ENCODE data around the gene LAGE3. TPM values are rescaled to one million over a fixed set of nuclear protein-coding genes. Genes with fewer than 3 reads are reported as not detected.

LAGE3 gene
- total and polyA plus RNA-seq, 10 of the 15 experiments (the other 5 are each of a cell fraction or from before 2014, with no cell fraction given) = 5.3 to 63.7 (median 19.7) TPM

GRCh38 chrX:154526901-154527675 is 48.0 kb upstream of the LAGE3 start (continued):
- TF ChIP-seq, protein P1, sequence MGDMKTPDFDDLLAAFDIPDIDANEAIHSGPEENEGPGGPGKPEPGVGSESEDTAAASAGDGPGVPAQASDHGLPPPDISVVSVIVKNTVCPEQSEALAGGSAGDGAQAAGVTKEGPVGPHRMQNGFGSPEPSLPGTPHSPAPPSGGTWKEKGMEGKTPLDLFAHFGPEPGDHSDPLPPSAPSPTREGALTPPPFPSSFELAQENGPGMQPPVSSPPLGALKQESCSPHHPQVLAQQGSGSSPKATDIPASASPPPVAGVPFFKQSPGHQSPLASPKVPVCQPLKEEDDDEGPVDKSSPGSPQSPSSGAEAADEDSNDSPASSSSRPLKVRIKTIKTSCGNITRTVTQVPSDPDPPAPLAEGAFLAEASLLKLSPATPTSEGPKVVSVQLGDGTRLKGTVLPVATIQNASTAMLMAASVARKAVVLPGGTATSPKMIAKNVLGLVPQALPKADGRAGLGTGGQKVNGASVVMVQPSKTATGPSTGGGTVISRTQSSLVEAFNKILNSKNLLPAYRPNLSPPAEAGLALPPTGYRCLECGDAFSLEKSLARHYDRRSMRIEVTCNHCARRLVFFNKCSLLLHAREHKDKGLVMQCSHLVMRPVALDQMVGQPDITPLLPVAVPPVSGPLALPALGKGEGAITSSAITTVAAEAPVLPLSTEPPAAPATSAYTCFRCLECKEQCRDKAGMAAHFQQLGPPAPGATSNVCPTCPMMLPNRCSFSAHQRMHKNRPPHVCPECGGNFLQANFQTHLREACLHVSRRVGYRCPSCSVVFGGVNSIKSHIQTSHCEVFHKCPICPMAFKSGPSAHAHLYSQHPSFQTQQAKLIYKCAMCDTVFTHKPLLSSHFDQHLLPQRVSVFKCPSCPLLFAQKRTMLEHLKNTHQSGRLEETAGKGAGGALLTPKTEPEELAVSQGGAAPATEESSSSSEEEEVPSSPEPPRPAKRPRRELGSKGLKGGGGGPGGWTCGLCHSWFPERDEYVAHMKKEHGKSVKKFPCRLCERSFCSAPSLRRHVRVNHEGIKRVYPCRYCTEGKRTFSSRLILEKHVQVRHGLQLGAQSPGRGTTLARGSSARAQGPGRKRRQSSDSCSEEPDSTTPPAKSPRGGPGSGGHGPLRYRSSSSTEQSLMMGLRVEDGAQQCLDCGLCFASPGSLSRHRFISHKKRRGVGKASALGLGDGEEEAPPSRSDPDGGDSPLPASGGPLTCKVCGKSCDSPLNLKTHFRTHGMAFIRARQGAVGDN (IDR thresholded peaks at IDR 0.05) = peak; percentile 76; the same call in 1 of the 2 replicates
- no peak for TF ChIP-seq E2F4 (IDR thresholded peaks at IDR 0.05; ENCODE audit: low read depth, low read length)
- TF ChIP-seq NR2F1 (conservative IDR thresholded peaks at IDR 0.05) = no peak
- TF ChIP-seq ATF7 (IDR thresholded peaks at IDR 0.05; ENCODE audit: low read depth) = 0 out of 2 replicates have a peak, but pooled peaks have one; percentile 14
- no peak for TF ChIP-seq NFXL1 (IDR thresholded peaks at IDR 0.05; ENCODE audit: borderline replicate concordance)
- peak; percentile 52 to 57 (median 55) for TF ChIP-seq CTCF (IDR thresholded peaks at IDR 0.05 in 2 of 3, conservative IDR thresholded peaks at IDR 0.05 in 1 of 3; ENCODE audit: control insufficient read depth in 2 of 3, extremely low read depth in 1 of 3, insufficient read depth in 1 of 3, low read depth in 3 of 3, low read length in 3 of 3)
- peak; percentile 50; the same call in 1 of the 2 replicates for TF ChIP-seq TAF1 (IDR thresholded peaks at IDR 0.05; ENCODE audit: borderline replicate concordance, low read depth, low read length)
- no peak for TF ChIP-seq STAT1 (conservative IDR thresholded peaks at IDR 0.05)
- peak; percentile 27; the same call in 1 of the 2 replicates for TF ChIP-seq RAD21 (IDR thresholded peaks at IDR 0.05; ENCODE audit: insufficient read depth, low read depth, low read length)
- TF ChIP-seq BRCA1 (IDR thresholded peaks at IDR 0.05; ENCODE audit: low read depth, low read length) = no peak
- no peak for TF ChIP-seq E2F8 (IDR thresholded peaks at IDR 0.05; ENCODE audit: low read depth, partially characterized antibody)
- TF ChIP-seq PAX5 (IDR thresholded peaks at IDR 0.05; ENCODE audit: borderline replicate concordance, low read depth, low read length) = no peak
- peak; percentile 59; the same call in 1 of the 2 replicates for TF ChIP-seq POLR2AphosphoS5 (IDR thresholded peaks at IDR 0.05; ENCODE audit: low read length)
- peak; percentile 44; the same call in 1 of the 2 replicates for TF ChIP-seq NBN (IDR thresholded peaks at IDR 0.05)
- no peak for TF ChIP-seq ZBTB11 (CRISPR knock-in tag; IDR thresholded peaks at IDR 0.05)

Measured in GM12878 (cell line).